Activated naive CD4-positive, alpha-beta T cell treated with anti-CD3 and anti-CD28 coated beads for 36 hours (primary cell): ENCODE measurements around the gene OPCML. TPM values are rescaled to one million over a fixed set of nuclear protein-coding genes. Genes with fewer than 3 reads are reported as not detected.

ENCODE experiments used
- CTCF ChIA-PET: fragments of 350-600 bp; sonication (Branson Sonifier 250); formaldehyde crosslinking; loops from one replicate; lab custom pipeline; 2021; ENCODE audit warnings: antibody characterized with exemption; lab: Charles Lee
- DNase-seq: peaks from one replicate; pipeline ENCODE4 v3.0.0-alpha.2; 2020
- H3K27ac Mint-ChIP-seq: one replicate; pipeline ENCODE4 v1.8.0; 2021; ENCODE audit warnings: mild to moderate bottlenecking, mixed read lengths
- H3K27me3 Mint-ChIP-seq: one replicate; pipeline ENCODE4 v1.8.0; 2021; ENCODE audit warnings: low read depth, mixed read lengths
- H3K36me3 Mint-ChIP-seq: one replicate; pipeline ENCODE4 v1.8.0; 2021; ENCODE audit warnings: low read depth, mixed read lengths
- H3K4me1 Mint-ChIP-seq: one replicate; pipeline ENCODE4 v1.8.0; 2021; ENCODE audit warnings: low read depth, mixed read lengths
- H3K4me3 Mint-ChIP-seq: one replicate; pipeline ENCODE4 v1.8.0; 2021; ENCODE audit warnings: mild to moderate bottlenecking, moderate library complexity, mixed read lengths
- H3K9me3 Mint-ChIP-seq: one replicate; pipeline ENCODE4 v1.8.0; 2021; ENCODE audit warnings: mixed read lengths
- intact Hi-C: fragments of 100-400 bp; cut with micrococcal nuclease; formaldehyde crosslinking; loops from one replicate; pipeline ENCODE4 v1.15.1; 2023
- total RNA-seq, 2 experiments: library from RNA; stranded (reverse); gene quantifications; one replicate each; pipeline ENCODE4 v1.2.3, GENCODE V29; 2021

OPCML gene
- total RNA-seq, 2 experiments from 2014 or later = not detected

- DNase-seq = no peak
- Mint-ChIP-seq H3K9me3 (peaks cover 5% of the 10 kb centered on the region), H3K36me3 (no peaks in the 10 kb centered on the region), H3K4me3 (no peak overlapping the region), H3K27me3 (peaks cover 7% of the 10 kb centered on the region), H3K27ac (no peak overlapping the region), H3K4me1 (no peaks in the 10 kb centered on the region)
- intact Hi-C loops = no loop called here
- CTCF ChIA-PET = no interaction called here
Measured at GRCh38 chr11:133325711-133326110, 206.6 kb downstream of the OPCML start.

GRCh38 chr11:133323354-133323753 is 208.9 kb downstream of the OPCML start:
- no peak overlapping the region for H3K4me3 Mint-ChIP-seq
- no peaks in the 10 kb centered on the region for H3K4me1 Mint-ChIP-seq
- DNase-seq = no peak
- H3K36me3 Mint-ChIP-seq = no peaks in the 10 kb centered on the region
- H3K27ac Mint-ChIP-seq = no peak overlapping the region
- CTCF ChIA-PET = interaction anchor here (0.9 kb wide), 1 partner anchor 17 kb away, joined by 3 read pairs; no protein-coding TSS in a partner anchor
- intact Hi-C loops = no loop called here
- peaks cover 12% of the 10 kb centered on the region for H3K27me3 Mint-ChIP-seq
- H3K9me3 Mint-ChIP-seq = no peaks in the 10 kb centered on the region

GRCh38 chr11:133318221-133318620 is 214.1 kb downstream of the OPCML start:
- no peaks in the 10 kb centered on the region for H3K9me3 Mint-ChIP-seq
- no peak for DNase-seq
- no peak overlapping the region for H3K4me3 Mint-ChIP-seq
- no peak overlapping the region for H3K27ac Mint-ChIP-seq
- no peaks in the 10 kb centered on the region for H3K36me3 Mint-ChIP-seq
- peaks cover 9% of the 10 kb centered on the region for H3K27me3 Mint-ChIP-seq
- intact Hi-C loops = no loop called here
- H3K4me1 Mint-ChIP-seq = no peaks in the 10 kb centered on the region
- CTCF ChIA-PET = no interaction called here

- H3K27me3 Mint-ChIP-seq = no peaks in the 10 kb centered on the region
- CTCF ChIA-PET = no interaction called here
- no peak overlapping the region for H3K4me3 Mint-ChIP-seq
- no peak for DNase-seq
- no peaks in the 10 kb centered on the region for H3K36me3 Mint-ChIP-seq
- H3K27ac Mint-ChIP-seq = no peak overlapping the region
- no peaks in the 10 kb centered on the region for H3K9me3 Mint-ChIP-seq
- no peaks in the 10 kb centered on the region for H3K4me1 Mint-ChIP-seq
- intact Hi-C loops = no loop called here
Measured at GRCh38 chr11:133311230-133311629, 221.1 kb downstream of the OPCML start.

- Mint-ChIP-seq H3K36me3 (no peaks in the 10 kb centered on the region), H3K4me3 (no peak overlapping the region), H3K9me3 (no peaks in the 10 kb centered on the region), H3K4me1 (no peaks in the 10 kb centered on the region), H3K27ac (no peak overlapping the region), H3K27me3 (peaks cover 3% of the 10 kb centered on the region)
- CTCF ChIA-PET = interaction anchor here (0.9 kb wide), 1 partner anchor 17 kb away, joined by 3 read pairs; no protein-coding TSS in a partner anchor
- no peak for DNase-seq
- intact Hi-C loops = no loop called here
Measured at GRCh38 chr11:133306019-133306418, 226.3 kb downstream of the OPCML start.

- H3K27me3 Mint-ChIP-seq = peaks cover 3% of the 10 kb centered on the region
- H3K9me3 Mint-ChIP-seq = no peaks in the 10 kb centered on the region
- H3K27ac Mint-ChIP-seq = no peak overlapping the region
- no peak for DNase-seq
- no peaks in the 10 kb centered on the region for H3K4me1 Mint-ChIP-seq
- H3K36me3 Mint-ChIP-seq = no peaks in the 10 kb centered on the region
- no peak overlapping the region for H3K4me3 Mint-ChIP-seq
- CTCF ChIA-PET = no interaction called here
- intact Hi-C loops = no loop called here
Measured at GRCh38 chr11:133305208-133305956, 226.9 kb downstream of the OPCML start.

GRCh38 chr11:133303262-133303661 is 229.0 kb downstream of the OPCML start:
- CTCF ChIA-PET = no interaction called here
- no peak overlapping the region for H3K4me3 Mint-ChIP-seq
- H3K27ac Mint-ChIP-seq = no peak overlapping the region
- H3K9me3 Mint-ChIP-seq = no peaks in the 10 kb centered on the region
- intact Hi-C loops = loop anchor here (5.0 kb wide), 1 partner anchor 221 kb away; no protein-coding TSS in a partner anchor
- H3K36me3 Mint-ChIP-seq = no peaks in the 10 kb centered on the region
- DNase-seq = no peak
- peaks cover 3% of the 10 kb centered on the region for H3K27me3 Mint-ChIP-seq
- H3K4me1 Mint-ChIP-seq = no peaks in the 10 kb centered on the region

- intact Hi-C loops = loop anchor here (5.0 kb wide), 1 partner anchor 220 kb away; no protein-coding TSS in a partner anchor
- Mint-ChIP-seq H3K9me3 (no peaks in the 10 kb centered on the region), H3K4me3 (no peak overlapping the region), H3K27me3 (peaks cover 3% of the 10 kb centered on the region), H3K27ac (no peak overlapping the region), H3K36me3 (no peaks in the 10 kb centered on the region), H3K4me1 (no peaks in the 10 kb centered on the region)
- no peak for DNase-seq
- CTCF ChIA-PET = no interaction called here
Measured at GRCh38 chr11:133302056-133302455, 230.2 kb downstream of the OPCML start.

GRCh38 chr11:133300666-133301065 is 231.6 kb downstream of the OPCML start:
- Mint-ChIP-seq H3K9me3 (no peaks in the 10 kb centered on the region), H3K27me3 (peaks cover 3% of the 10 kb centered on the region), H3K4me1 (no peaks in the 10 kb centered on the region), H3K36me3 (no peaks in the 10 kb centered on the region), H3K27ac (no peak overlapping the region), H3K4me3 (no peak overlapping the region)
- CTCF ChIA-PET = no interaction called here
- intact Hi-C loops = loop anchor here (5.0 kb wide), 1 partner anchor 218 kb away; no protein-coding TSS in a partner anchor
- DNase-seq = no peak

- CTCF ChIA-PET = no interaction called here
- Mint-ChIP-seq H3K4me3 (no peak overlapping the region), H3K27ac (no peak overlapping the region), H3K9me3 (peaks cover 2% of the 10 kb centered on the region), H3K36me3 (no peaks in the 10 kb centered on the region), H3K27me3 (no peaks in the 10 kb centered on the region), H3K4me1 (no peaks in the 10 kb centered on the region)
- intact Hi-C loops = no loop called here
- no peak for DNase-seq
Measured at GRCh38 chr11:133291780-133292179, 240.5 kb downstream of the OPCML start.

- H3K4me3 Mint-ChIP-seq = no peak overlapping the region
- H3K4me1 Mint-ChIP-seq = no peaks in the 10 kb centered on the region
- H3K27ac Mint-ChIP-seq = no peak overlapping the region
- H3K36me3 Mint-ChIP-seq = no peaks in the 10 kb centered on the region
- DNase-seq = no peak
- H3K9me3 Mint-ChIP-seq = peaks cover 4% of the 10 kb centered on the region
- intact Hi-C loops = no loop called here
- CTCF ChIA-PET = no interaction called here
- H3K27me3 Mint-ChIP-seq = peaks cover 2% of the 10 kb centered on the region
Measured at GRCh38 chr11:133285359-133285758, 246.9 kb downstream of the OPCML start.

GRCh38 chr11:133284156-133284555 is 248.1 kb downstream of the OPCML start:
- no peak for DNase-seq
- Mint-ChIP-seq H3K9me3 (peaks cover 2% of the 10 kb centered on the region), H3K4me3 (no peak overlapping the region), H3K36me3 (no peaks in the 10 kb centered on the region), H3K4me1 (no peaks in the 10 kb centered on the region), H3K27me3 (peaks cover 5% of the 10 kb centered on the region), H3K27ac (no peak overlapping the region)
- CTCF ChIA-PET = no interaction called here
- intact Hi-C loops = no loop called here

- Mint-ChIP-seq H3K27me3 (peaks cover 3% of the 10 kb centered on the region), H3K4me1 (no peaks in the 10 kb centered on the region), H3K9me3 (peaks cover 1% of the 10 kb centered on the region), H3K36me3 (no peaks in the 10 kb centered on the region), H3K27ac (no peak overlapping the region), H3K4me3 (no peak overlapping the region)
- DNase-seq = no peak
- intact Hi-C loops = no loop called here
- CTCF ChIA-PET = no interaction called here
Measured at GRCh38 chr11:133277886-133278285, 254.4 kb downstream of the OPCML start.
